ENCODE data around the gene SAPCD1.

The SAPCD1 gene

DNA sequence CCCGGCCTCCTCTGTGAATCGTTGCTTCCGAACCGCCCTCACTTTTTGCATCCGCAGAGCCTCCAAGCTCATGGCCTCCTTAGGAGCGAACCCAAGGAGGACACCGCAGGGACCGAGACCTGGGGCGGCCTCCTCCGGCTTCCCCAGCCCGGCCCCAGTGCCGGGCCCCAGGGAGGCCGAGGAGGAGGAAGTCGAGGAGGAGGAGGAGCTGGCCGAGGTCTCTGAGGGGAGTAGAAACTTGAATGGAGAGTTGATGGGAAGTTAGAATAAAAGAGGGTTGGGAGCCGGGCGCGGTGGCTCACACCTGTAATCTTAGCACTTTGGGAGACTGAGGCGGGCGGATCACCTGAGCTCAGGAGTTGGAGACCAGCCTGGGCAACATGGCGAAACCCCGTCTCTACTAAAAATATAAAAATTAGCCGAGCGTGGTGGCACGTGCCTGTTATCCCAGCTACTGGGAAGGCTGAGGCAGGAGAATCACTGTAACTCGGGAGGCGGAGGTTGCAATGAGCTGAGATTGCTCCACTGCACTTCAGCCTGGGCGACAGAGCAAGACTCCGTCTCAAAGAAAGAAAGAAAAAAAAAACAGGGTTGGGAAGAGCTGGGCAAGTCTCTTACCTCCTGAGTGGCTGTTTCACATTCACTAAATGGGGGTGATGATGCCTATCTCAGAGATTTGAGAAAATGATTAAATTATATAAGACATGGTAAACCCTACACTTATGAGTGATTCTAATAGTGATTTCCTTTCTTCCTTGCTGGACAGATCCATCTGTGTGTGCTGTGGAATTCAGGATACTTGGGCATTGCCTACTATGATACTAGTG, 21.8 kb upstream of the SAPCD1 start:
- H3K27ac ChIP-seq: peak overlapping the region; percentile 99
- no peak for TF ChIP-seq ZFX (IDR thresholded peaks at IDR 0.05; ENCODE audit: borderline replicate concordance)
- TF ChIP-seq, protein P1, sequence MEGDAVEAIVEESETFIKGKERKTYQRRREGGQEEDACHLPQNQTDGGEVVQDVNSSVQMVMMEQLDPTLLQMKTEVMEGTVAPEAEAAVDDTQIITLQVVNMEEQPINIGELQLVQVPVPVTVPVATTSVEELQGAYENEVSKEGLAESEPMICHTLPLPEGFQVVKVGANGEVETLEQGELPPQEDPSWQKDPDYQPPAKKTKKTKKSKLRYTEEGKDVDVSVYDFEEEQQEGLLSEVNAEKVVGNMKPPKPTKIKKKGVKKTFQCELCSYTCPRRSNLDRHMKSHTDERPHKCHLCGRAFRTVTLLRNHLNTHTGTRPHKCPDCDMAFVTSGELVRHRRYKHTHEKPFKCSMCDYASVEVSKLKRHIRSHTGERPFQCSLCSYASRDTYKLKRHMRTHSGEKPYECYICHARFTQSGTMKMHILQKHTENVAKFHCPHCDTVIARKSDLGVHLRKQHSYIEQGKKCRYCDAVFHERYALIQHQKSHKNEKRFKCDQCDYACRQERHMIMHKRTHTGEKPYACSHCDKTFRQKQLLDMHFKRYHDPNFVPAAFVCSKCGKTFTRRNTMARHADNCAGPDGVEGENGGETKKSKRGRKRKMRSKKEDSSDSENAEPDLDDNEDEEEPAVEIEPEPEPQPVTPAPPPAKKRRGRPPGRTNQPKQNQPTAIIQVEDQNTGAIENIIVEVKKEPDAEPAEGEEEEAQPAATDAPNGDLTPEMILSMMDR (IDR thresholded peaks at IDR 0.05): no peak

DNA sequence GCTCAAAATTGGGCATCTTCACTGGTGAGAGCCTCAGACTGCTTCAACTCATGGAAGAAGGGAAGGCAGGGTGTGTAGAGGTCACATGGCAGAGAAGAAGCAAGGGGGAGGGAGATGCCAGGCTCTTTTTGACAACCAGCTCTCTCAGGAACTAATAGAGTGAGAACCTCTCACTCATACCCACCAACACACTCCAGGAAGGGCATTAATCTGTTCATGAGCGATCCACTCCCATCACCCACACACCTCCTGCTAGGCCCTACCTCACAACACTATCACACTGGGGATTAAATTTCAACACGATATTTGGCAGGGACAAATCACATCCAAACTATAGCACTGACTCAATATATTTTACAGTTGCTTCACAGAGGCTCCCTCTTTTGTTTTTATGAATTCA, 20.6 kb upstream of the SAPCD1 start:
- TF ChIP-seq, protein P1 (IDR thresholded peaks at IDR 0.05): no peak
- no peak for TF ChIP-seq ZFX (IDR thresholded peaks at IDR 0.05; ENCODE audit: borderline replicate concordance)
- H3K27ac ChIP-seq: peak overlapping the region; percentile 99

DNA sequence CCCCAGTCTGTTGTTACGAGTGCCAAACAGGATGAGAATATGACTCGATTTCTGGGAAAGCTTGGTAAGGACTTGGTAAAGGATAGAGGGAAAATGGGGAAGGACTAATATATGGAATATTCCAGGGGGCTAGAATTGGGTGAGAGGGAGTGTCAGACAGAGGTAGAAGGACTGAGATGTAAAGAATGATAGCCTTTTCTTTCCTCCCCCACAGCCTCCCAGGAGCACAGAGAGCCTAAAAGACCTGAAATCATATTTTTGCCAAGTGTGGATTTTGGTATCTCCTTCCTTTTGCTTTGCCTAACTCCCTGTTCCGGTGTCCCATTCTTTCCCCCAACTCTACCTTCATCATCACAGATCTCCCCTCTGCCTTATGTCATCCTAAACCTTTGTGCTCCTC, 19.6 kb upstream of the SAPCD1 start:
- peak overlapping the region; percentile 99 for H3K27ac ChIP-seq
- TF ChIP-seq ZFX (IDR thresholded peaks at IDR 0.05; ENCODE audit: borderline replicate concordance): no peak
- TF ChIP-seq, protein P1 (IDR thresholded peaks at IDR 0.05): no peak

DNA sequence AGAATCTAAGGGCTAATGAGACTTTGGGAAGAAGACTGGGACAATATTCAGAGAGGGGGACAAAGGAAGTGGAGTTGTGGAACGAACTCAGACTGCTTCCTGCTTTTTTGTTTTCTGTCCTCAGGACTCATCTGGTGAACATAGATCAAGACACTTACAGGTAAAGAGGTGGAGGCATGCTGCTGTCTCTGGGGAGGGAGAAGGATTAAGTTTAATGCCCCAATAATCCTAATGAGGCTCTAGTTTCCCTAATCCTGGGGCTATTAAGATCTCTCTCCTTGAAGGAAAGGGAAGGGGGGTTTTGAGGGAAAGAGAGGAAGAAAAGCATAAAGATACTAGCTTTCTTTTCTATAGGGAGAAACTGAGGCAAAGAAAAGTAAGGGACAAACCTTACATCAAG, 18.0 kb upstream of the SAPCD1 start:
- TF ChIP-seq, protein P1 (IDR thresholded peaks at IDR 0.05): no peak
- no peak for TF ChIP-seq ZFX (IDR thresholded peaks at IDR 0.05; ENCODE audit: borderline replicate concordance)
- 0 out of 2 replicates have a peak overlapping the region, but pooled peaks have one; percentile 0 for H3K27ac ChIP-seq

DNA sequence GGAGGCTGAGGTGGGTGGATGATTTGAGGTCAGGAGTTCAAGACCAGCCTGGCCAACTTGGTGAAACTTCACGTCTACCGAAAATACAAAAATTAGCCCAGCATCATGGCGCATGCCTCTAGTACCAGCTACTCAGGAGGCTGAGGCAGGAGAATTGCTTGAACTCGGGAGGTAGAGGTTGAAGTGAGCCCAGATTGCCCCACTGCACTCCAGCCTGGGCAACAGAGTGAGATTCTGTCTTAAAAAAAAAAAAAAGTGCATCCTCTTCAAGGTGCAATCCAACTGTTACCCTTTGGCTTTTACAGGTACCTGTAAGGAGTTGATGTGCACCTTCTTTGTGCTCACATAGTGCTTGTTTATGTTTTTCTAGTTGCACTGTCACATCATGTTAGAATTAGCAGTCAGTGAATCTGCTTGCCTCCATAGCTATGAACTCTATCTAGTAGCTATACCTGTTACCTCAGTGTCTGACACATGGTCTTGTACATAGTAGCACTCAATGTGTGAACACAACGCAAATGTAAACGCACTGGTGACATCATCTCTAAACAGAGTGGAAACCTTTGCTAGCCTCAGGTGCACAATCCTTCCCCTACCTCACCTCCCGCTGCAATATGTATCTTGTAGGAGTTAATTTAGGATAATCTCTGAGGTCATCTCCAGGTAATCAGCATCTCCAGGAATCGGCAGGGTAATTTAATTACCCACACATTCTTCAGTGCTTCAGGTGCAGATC, 13.0 kb upstream of the SAPCD1 start:
- TF ChIP-seq ZFX (IDR thresholded peaks at IDR 0.05; ENCODE audit: borderline replicate concordance): no peak
- TF ChIP-seq, protein P1 (IDR thresholded peaks at IDR 0.05): no peak
- H3K27ac ChIP-seq: peak overlapping the region; percentile 13; the same call in 1 of the 2 replicates

DNA sequence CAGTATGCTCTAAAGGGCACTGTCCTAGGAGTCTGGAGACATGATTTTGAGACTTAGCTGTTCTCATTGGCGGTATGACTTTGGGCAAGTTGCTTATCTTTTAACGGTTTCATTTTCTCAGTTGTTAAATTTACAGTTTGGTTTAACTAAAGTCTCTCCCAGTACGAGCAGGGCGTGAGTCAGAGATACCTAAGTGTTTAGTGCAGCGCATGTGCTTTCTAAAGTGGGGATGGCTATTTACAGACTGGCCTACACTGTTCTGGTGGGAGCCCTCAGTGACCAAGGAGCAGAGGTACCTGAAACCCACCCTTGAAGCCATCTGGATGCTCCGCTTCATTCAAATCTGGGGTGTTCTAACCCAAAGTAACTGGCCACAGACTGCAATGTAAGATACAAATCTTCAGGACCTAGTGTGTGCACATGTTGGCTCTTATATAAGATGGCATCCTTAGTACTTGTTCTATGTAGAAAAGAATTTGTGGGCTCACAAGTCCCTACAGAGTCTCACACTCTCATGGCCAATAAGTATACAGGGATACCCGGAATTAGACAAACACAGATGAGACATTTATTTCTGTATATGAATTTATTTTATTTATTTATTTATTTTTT, 11.9 kb upstream of the SAPCD1 start:
- TF ChIP-seq, protein P1 (IDR thresholded peaks at IDR 0.05): no peak
- no peak for TF ChIP-seq ZFX (IDR thresholded peaks at IDR 0.05; ENCODE audit: borderline replicate concordance)

More for the DNA sequence above, 11.9 kb upstream of the SAPCD1 start:
- peak overlapping the region; percentile 13; the same call in 1 of the 2 replicates for H3K27ac ChIP-seq

Measured in 22Rv1 (cell line).